ENCODE measurements around the gene CCDC154. TPM values are rescaled to one million over a fixed set of nuclear protein-coding genes. Genes with fewer than 3 reads are reported as not detected.
A peak's percentile ranks its signal among the peaks of the same experiment; 100 is the strongest.

CCDC154 gene, protein sequence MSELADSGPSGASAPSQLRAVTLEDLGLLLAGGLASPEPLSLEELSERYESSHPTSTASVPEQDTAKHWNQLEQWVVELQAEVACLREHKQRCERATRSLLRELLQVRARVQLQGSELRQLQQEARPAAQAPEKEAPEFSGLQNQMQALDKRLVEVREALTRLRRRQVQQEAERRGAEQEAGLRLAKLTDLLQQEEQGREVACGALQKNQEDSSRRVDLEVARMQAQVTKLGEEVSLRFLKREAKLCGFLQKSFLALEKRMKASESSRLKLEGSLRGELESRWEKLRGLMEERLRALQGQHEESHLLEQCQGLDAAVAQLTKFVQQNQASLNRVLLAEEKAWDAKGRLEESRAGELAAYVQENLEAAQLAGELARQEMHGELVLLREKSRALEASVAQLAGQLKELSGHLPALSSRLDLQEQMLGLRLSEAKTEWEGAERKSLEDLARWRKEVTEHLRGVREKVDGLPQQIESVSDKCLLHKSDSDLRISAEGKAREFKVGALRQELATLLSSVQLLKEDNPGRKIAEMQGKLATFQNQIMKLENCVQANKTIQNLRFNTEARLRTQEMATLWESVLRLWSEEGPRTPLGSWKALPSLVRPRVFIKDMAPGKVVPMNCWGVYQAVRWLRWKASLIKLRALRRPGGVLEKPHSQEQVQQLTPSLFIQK
- total RNA-seq (2.8 TPM), polyA plus RNA-seq (ENCODE audit: insufficient read depth, low read depth, low replicate concordance) (1.8 TPM)
- long read RNA-seq, donor 1: 0 reads
- long read RNA-seq, donor 2: 0 reads
- long read RNA-seq, donor 3: 0 reads
- long read RNA-seq, donor 4: 0 reads
- long read RNA-seq, donor 5: 0 reads
- long read RNA-seq, donor 6: 0 reads
- long read RNA-seq, donor 7, partial matches to known transcripts: 0 of 1 reads
- long read RNA-seq, donor 7, other reads (novel, unspliced or antisense): 1 of 1 reads
- long read RNA-seq, donor 8: 0 reads
- long read RNA-seq, donor 9: 0 reads
- long read RNA-seq, donor 10: 0 reads

- no peak within 1 kb of the TSS for H3K27ac ChIP-seq (ENCODE audit: low read depth in 2 of 2, low read length in 2 of 2)
- no peaks in the 10 kb centered on the region for H3K4me1 ChIP-seq (ENCODE audit: control insufficient read depth in 2 of 3, insufficient read depth in 2 of 3, low read depth in 1 of 3, low read length in 3 of 3)
- FAIRE-seq: no peak
- TF ChIP-seq CTCF (IDR thresholded peaks at IDR 0.05; ENCODE audit: borderline replicate concordance, extremely low read depth, insufficient read depth): no peak
- intact Hi-C loops (cut with DNase I): no loop called here
- DNase-seq: no peak
- no peaks in the 10 kb centered on the region for H3K27me3 ChIP-seq (ENCODE audit: control insufficient read depth, insufficient read depth, low read length)
- peaks cover 0 to 5% (median 0%) of the 10 kb centered on the region in 3 donors for H3K36me3 ChIP-seq (ENCODE audit: control insufficient read depth in 2 of 3, insufficient read depth in 3 of 3, low read length in 3 of 3)
- no peaks in the 10 kb centered on the region for H3K9me3 ChIP-seq (ENCODE audit: control insufficient read depth in 2 of 3, insufficient read depth in 1 of 3, low read length in 3 of 3)
- no peak within 1 kb of the TSS for H3K4me3 ChIP-seq (ENCODE audit: low read length in 3 of 3)
- H3K9ac ChIP-seq (ENCODE audit: low read length in 3 of 3): no peak within 1 kb of the TSS
Observed at GRCh38 chr16:1443980-1444729, at the start of gene CCDC154. Gene CCDC154 (minus strand): TSS chr16:1444556. CDS start chr16:1444322, 234 bp downstream.

GRCh38 chr16:1493746-1494094, 49.4 kb upstream of the CCDC154 start:
- Histone ChIP-seq H3K27me3 (ENCODE audit: control insufficient read depth, insufficient read depth, low read length) (no peaks in the 10 kb centered on the region), H3K9ac (ENCODE audit: low read length in 3 of 3) (peak overlapping the region in 1 of 3 donors; percentile 19), H3K9me3 (ENCODE audit: control insufficient read depth in 2 of 3, insufficient read depth in 1 of 3, low read length in 3 of 3) (no peaks in the 10 kb centered on the region), H3K27ac (ENCODE audit: low read depth in 2 of 2, low read length in 2 of 2) (no peak overlapping the region), H3K4me3 (ENCODE audit: low read length in 3 of 3) (peak overlapping the region; percentile 44 to 81 (median 58)), H3K4me1 (ENCODE audit: control insufficient read depth in 2 of 3, insufficient read depth in 2 of 3, low read depth in 1 of 3, low read length in 3 of 3) (peaks cover 0 to 18% (median 3%) of the 10 kb centered on the region in 3 donors), H3K36me3 (ENCODE audit: control insufficient read depth in 2 of 3, insufficient read depth in 3 of 3, low read length in 3 of 3) (no peaks in the 10 kb centered on the region)
- intact Hi-C loops (cut with DNase I): no loop called here
- no peak for TF ChIP-seq CTCF (IDR thresholded peaks at IDR 0.05; ENCODE audit: borderline replicate concordance, extremely low read depth, insufficient read depth)
- no peak for FAIRE-seq
- DNase-seq: no peak

DNA sequence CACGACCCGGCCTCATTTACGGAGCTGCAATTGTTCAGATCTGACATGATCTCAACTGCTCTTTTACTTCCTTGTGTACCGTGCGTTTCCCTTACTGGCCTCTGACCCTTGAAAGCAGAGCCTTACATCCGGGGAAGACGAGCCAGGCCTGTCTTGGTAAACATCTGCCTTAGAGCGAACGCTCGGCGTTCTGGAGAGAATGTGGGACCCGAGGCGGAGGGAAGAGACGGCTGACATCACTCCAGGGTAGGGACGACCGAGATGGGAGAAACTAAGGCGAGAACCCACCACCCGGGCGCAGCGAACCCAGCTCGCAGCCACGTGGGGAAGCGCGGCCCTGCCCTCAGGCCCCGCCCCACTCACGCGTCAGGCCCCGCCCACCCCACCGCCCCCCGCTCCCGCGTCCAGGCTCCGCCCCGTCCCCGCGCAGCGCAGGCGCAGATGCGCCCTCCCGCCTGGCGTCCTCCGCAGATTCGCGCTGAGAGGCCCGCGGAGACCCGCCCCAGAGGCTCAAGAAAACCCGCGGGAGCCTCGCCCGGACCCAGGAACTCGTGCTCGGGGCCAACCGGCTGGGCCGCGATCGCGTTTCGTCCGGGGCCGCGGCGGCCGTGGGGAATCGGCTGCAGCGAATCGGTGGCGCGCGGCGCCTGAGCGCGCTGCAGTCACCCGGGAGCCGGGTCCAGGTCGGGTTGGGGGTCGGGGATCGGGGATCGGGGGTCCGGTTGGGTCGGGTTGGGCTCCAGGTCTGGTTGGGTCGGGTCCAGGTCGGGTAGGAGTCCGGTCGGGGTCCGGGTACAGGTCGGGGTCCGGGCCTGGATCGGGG, 48.8 kb upstream of the CCDC154 start, which contains the start of gene TELO2:
Gene TELO2, plus strand, starts transcription at position 438 of the 823 bp plus-strand sequence. CDS start 922 bp downstream, outside the sequence.
- peak within 1 kb of the TSS; percentile 69 to 81 (median 77) for H3K4me3 ChIP-seq (ENCODE audit: low read length in 3 of 3)
- peak within 1 kb of the TSS; percentile 56 to 82 (median 77) for H3K9ac ChIP-seq (ENCODE audit: low read length in 3 of 3)
- TF ChIP-seq CTCF (IDR thresholded peaks at IDR 0.05; ENCODE audit: borderline replicate concordance, extremely low read depth, insufficient read depth): no peak
- peak within 1 kb of the TSS; percentile 75 to 88 for H3K27ac ChIP-seq (ENCODE audit: low read depth in 2 of 2, low read length in 2 of 2)
- FAIRE-seq: no peak
- peak; percentile 84 to 93 (median 88) for DNase-seq
- H3K36me3 ChIP-seq (ENCODE audit: control insufficient read depth in 2 of 3, insufficient read depth in 3 of 3, low read length in 3 of 3): no peaks in the 10 kb centered on the region
- no peaks in the 10 kb centered on the region for H3K27me3 ChIP-seq (ENCODE audit: control insufficient read depth, insufficient read depth, low read length)
- no peaks in the 10 kb centered on the region for H3K9me3 ChIP-seq (ENCODE audit: control insufficient read depth in 2 of 3, insufficient read depth in 1 of 3, low read length in 3 of 3)
- intact Hi-C loops (cut with DNase I): no loop called here
- peaks cover 0 to 18% (median 3%) of the 10 kb centered on the region in 3 donors for H3K4me1 ChIP-seq (ENCODE audit: control insufficient read depth in 2 of 3, insufficient read depth in 2 of 3, low read depth in 1 of 3, low read length in 3 of 3)

Measured in kidney (tissue), 22 donors.